ENCODE results near the gene GALNT10. TPM values are rescaled to one million over a fixed set of nuclear protein-coding genes. Genes with fewer than 3 reads are reported as not detected.

The GALNT10 gene
- total RNA-seq, 1 donor from 2014 or later: 11.5 TPM

GRCh38 chr5:154236011-154236410, 45.5 kb downstream of the GALNT10 start:
- Histone ChIP-seq H3K36me3 (no peaks in the 10 kb centered on the region), H3K4me3 (no peak overlapping the region), H3K27ac (replicated peaks) (no peak overlapping the region), H3K9me3 (replicated peaks) (no peaks in the 10 kb centered on the region), H3K27me3 (ENCODE audit: low read depth) (no peaks in the 10 kb centered on the region), H3K4me1 (peaks cover 34% of the 10 kb centered on the region)
- intact Hi-C loops (cut with micrococcal nuclease): no loop called here
- no peak for TF ChIP-seq CTCF (IDR thresholded peaks at IDR 0.05; ENCODE audit: borderline replicate concordance)
- no peak for DNase-seq

GRCh38 chr5:154236536-154237375, 46.2 kb downstream of the GALNT10 start:
- intact Hi-C loops (cut with micrococcal nuclease): no loop called here
- DNase-seq: no peak
- TF ChIP-seq CTCF (IDR thresholded peaks at IDR 0.05; ENCODE audit: borderline replicate concordance): no peak
- peaks cover 30% of the 10 kb centered on the region for H3K4me1 ChIP-seq
- no peaks in the 10 kb centered on the region for H3K36me3 ChIP-seq
- no peaks in the 10 kb centered on the region for H3K9me3 ChIP-seq (replicated peaks)
- H3K27me3 ChIP-seq (ENCODE audit: low read depth): no peaks in the 10 kb centered on the region
- H3K4me3 ChIP-seq: no peak overlapping the region
- H3K27ac ChIP-seq (replicated peaks): no peak overlapping the region

- H3K4me1 ChIP-seq: peaks cover 29% of the 10 kb centered on the region
- no peak overlapping the region for H3K4me3 ChIP-seq
- no peak for DNase-seq
- H3K27ac ChIP-seq (replicated peaks): no peak overlapping the region
- no peak for TF ChIP-seq CTCF (IDR thresholded peaks at IDR 0.05; ENCODE audit: borderline replicate concordance)
- H3K36me3 ChIP-seq: no peaks in the 10 kb centered on the region
- intact Hi-C loops (cut with micrococcal nuclease): no loop called here
- H3K9me3 ChIP-seq (replicated peaks): no peaks in the 10 kb centered on the region
- no peaks in the 10 kb centered on the region for H3K27me3 ChIP-seq (ENCODE audit: low read depth)
Observed at GRCh38 chr5:154237376-154237743, 46.8 kb downstream of the GALNT10 start.

- H3K4me3 ChIP-seq: no peak overlapping the region
Observed at GRCh38 chr5:154237946-154238345, 47.4 kb downstream of the GALNT10 start.

GRCh38 chr5:154238776-154239481, 48.4 kb downstream of the GALNT10 start:
- no peak for TF ChIP-seq CTCF (IDR thresholded peaks at IDR 0.05; ENCODE audit: borderline replicate concordance)
- DNase-seq: no peak

More at GRCh38 chr5:154237946-154238345, 47.4 kb downstream of the GALNT10 start:
- intact Hi-C loops (cut with micrococcal nuclease): no loop called here
- no peak for TF ChIP-seq CTCF (IDR thresholded peaks at IDR 0.05; ENCODE audit: borderline replicate concordance)
- Histone ChIP-seq H3K27ac (replicated peaks) (no peak overlapping the region), H3K27me3 (ENCODE audit: low read depth) (no peaks in the 10 kb centered on the region), H3K4me1 (peaks cover 35% of the 10 kb centered on the region), H3K36me3 (no peaks in the 10 kb centered on the region), H3K9me3 (replicated peaks) (no peaks in the 10 kb centered on the region)
- DNase-seq: no peak

More at GRCh38 chr5:154238776-154239481, 48.4 kb downstream of the GALNT10 start:
- Histone ChIP-seq H3K4me1 (peaks cover 36% of the 10 kb centered on the region), H3K4me3 (no peak overlapping the region), H3K9me3 (replicated peaks) (no peaks in the 10 kb centered on the region), H3K27me3 (ENCODE audit: low read depth) (no peaks in the 10 kb centered on the region), H3K27ac (replicated peaks) (peak overlapping the region; percentile 23), H3K36me3 (no peaks in the 10 kb centered on the region)
- intact Hi-C loops (cut with micrococcal nuclease): no loop called here

Measured in left ventricle myocardium inferior (tissue), 1 donor.